Fibroblast of the aortic adventitia (primary cell): ENCODE measurements around the gene CPVL. TPM values are rescaled to one million over a fixed set of nuclear protein-coding genes. Genes with fewer than 3 reads are reported as not detected.

ENCODE experiments used
- DNase-seq: peaks from one replicate; pipeline ENCODE4 v3.0.0-alpha.2; 2010; ENCODE audit warnings: low read depth
- H3K4me3 ChIP-seq: 2 replicates; pipeline ENCODE4 v1.5.1; 2011; ENCODE audit warnings: low read depth, mild to moderate bottlenecking, control low read depth, low read length, moderate library complexity
- CTCF ChIP-seq: IDR thresholded peaks from 2 replicates; pipeline ENCODE4 v1.5.1; 2011; ENCODE audit warnings: mild to moderate bottlenecking, low read length, control low read depth, inconsistent platforms; ENCODE audit not compliant: insufficient read depth
- total RNA-seq: library from RNA; depleted of rRNA; stranded (reverse); fragments of >200 nt; gene quantifications from 2 replicates; pipeline ENCODE4 v1.2.3, GENCODE V29; 2012; ENCODE audit warnings: low replicate concordance

The CPVL gene
- total RNA-seq, 1 donor: 0.54 TPM

DNA sequence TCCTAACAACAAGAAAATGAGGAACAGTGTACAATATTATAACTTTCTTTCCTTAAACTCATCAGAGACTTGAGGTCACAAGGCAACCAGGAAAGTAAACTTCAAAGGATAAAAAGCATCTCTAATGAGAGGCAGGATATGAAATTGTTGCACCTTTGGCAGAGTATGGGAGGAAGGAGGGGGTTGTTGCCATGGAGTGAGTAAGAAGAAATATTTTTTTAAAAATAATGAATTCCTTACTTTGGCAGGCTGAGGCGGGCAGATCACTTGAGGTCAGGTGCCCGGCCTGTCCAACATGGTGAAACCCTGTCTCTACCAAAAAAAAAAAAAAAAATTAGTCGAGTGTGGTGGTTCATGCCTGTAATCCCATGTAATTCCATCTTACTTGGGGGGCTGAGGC is 27.1 kb upstream of the CPVL start:
- no peak overlapping the region for H3K4me3 ChIP-seq
- no peak for DNase-seq
- no peak for TF ChIP-seq CTCF

DNA sequence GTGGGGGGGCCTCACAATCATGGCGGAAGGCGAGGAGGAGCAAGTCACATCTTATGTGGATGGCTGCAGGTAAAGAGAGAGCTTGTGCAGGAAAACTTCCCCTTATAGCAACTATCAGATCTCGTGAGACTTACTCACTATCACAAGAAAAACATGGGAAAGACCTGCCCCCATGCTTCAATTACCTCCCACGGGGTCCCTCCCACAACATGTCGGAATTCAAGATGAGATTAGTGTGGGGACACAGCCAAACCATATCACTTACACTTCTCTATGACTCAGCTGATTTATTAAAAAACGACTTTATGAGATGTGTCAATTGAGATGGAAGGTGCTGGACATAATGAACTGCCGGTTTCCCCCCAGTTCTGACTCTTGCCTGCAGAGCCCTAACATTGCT is 24.4 kb upstream of the CPVL start:
- TF ChIP-seq CTCF: no peak

DNA sequence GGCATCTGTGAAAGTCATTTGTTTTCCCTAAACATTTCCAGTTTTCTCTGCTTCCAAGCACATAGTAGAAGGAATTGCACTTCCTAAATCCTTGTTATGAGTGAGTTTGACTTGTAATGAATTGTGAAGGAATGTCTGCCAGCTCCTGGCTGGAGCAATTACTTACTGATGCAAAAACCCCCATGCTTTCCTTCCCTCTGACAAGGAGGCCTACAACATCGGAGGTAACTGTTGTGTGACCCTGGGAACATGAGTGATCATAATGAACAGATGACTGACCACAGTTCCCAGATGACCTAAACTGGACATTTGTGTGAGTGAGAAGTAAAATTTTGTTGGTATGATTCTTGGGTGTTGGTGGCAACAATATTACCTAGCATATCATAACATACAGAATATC is 21.4 kb upstream of the CPVL start:
- no peak for DNase-seq
- H3K4me3 ChIP-seq: no peak overlapping the region
- no peak for TF ChIP-seq CTCF

More for the DNA sequence above, 24.4 kb upstream of the CPVL start:
- DNase-seq: no peak
- H3K4me3 ChIP-seq: no peak overlapping the region

DNA sequence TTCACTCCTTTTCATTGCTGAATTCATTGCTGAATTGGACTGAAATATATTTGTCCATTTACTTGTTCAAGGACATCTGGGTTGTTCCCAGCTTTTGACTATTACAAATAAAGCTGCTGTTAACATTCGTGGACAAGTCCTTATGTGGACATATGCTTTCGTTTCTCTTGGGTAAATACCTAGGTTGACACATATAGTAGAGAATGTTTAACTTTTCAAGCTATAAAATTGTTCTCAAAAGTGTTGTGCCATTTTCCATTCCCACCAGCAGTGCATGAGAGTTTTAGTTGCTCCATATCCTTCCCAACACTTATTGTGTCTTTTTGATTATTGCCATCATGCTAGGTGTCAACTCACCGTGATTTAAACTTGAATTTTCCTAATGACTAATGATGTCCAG is 17.5 kb upstream of the CPVL start:
- DNase-seq: no peak
- TF ChIP-seq CTCF: no peak
- no peak overlapping the region for H3K4me3 ChIP-seq

DNA sequence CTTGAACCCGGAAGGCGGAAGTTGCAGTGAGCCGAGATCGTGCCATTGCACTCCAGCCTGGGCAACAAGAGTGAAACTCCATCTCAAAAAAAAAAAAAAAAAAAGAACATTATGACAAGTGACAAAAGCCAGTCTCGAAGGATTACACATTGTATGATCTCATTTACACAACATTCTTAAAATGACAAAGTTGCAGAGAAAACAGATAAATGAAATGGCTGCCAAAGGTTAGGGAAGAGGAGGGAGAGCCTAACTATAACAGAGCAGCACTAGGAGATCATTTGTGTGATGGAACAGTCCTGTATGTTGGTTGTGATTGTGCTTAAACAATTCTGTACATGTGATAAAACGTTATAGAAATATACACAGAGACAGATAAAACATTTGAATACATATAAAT is 16.2 kb upstream of the CPVL start:
- no peak for TF ChIP-seq CTCF
- H3K4me3 ChIP-seq: no peak overlapping the region
- no peak for DNase-seq

- DNase-seq: no peak
- no peak for TF ChIP-seq CTCF
- H3K4me3 ChIP-seq: no peak overlapping the region
These were observed 14.9 kb upstream of the CPVL start for GRCh38 chr7:29161231-29161630.

DNA sequence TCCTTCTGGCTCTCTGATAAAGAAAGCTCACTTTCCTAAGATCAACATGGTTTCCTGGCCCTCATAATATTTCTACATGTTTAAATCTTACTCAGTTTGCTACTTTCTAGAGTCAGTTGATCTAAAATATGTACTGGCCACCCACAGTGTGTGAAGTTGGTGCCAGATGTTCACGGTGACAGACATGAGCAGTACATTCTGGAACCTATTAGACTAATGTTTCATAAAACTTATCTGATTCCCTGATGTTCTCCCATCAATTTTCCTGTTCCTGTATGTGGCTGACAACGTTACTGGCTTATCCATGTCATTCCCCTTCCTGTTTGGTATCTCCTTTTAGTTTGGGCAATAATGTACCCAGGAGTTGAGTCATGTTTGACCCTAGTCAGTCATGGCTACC is 13.7 kb upstream of the CPVL start:
- H3K4me3 ChIP-seq: no peak overlapping the region
- no peak for DNase-seq
- no peak for TF ChIP-seq CTCF
